HepG2 (cell line): ENCODE data around the gene NEU4. TPM values are rescaled to one million over a fixed set of nuclear protein-coding genes. Genes with fewer than 3 reads are reported as not detected.
A peak's percentile ranks its signal among the peaks of the same experiment; 100 is the strongest.

Experiments used
- ATAC-seq: fragments of 200-7000 bp; cut with Tn5 transposase; 3 replicates; pipeline ENCODE4 v1.9.1; 2020; ENCODE audit warnings: mild to moderate bottlenecking, moderate library complexity
- BruUV-seq: library from RNA; stranded (reverse); fragments of 400-500 nt; replicated peaks from 2 replicates; lab custom pipeline; 2021; lab: Mats Ljungman, UMichigan
- CTCF ChIA-PET: fragments of 300-600 bp; formaldehyde crosslinking; extraction: SDS; loops from one replicate; lab custom pipeline; 2021; ENCODE audit warnings: low total read pairs, inconsistent platforms, low intra/inter-chr PET ratio; lab: Yijun Ruan, JAX
- POLR2A ChIA-PET: fragments of 350-600 bp; sonication (Branson Sonifier 250); formaldehyde crosslinking; loops from one replicate; lab custom pipeline; 2020; ENCODE audit warnings: antibody characterized with exemption, inconsistent platforms; lab: Yijun Ruan, JAX
- DNase-seq: peaks from one replicate; pipeline ENCODE4 v3.0.0-alpha.2; 2015; ENCODE audit warnings: low spot score
- FAIRE-seq: peaks from 3 replicates; lab custom pipeline; 2011; peaks lifted over from hg19 to GRCh38; lab: Jason Lieb, UNC
- H2AFZ ChIP-seq: one replicate; pipeline ENCODE4 v1.6.1; 2011; ENCODE audit warnings: low read length, inconsistent platforms
- H3K27ac ChIP-seq: fragments of 300-600 bp; 3 replicates; pipeline ENCODE4 v1.8.0; 2011; ENCODE audit warnings: mixed run types, mild to moderate bottlenecking, mixed read lengths, low read length, inconsistent platforms; ENCODE audit not compliant: insufficient read depth; ENCODE audit errors: extremely low read length
- H3K27me3 ChIP-seq, 2 experiments: fragments of 200-600 bp in 1 of 2; 2 replicates in 1 of 2; 3 replicates in 1 of 2; pipeline versions ENCODE4 v1.6.0 to v1.8.0; 2011; ENCODE audit warnings: low read length in 2 of 2, mild to moderate bottlenecking in 2 of 2, moderate library complexity in 2 of 2, inconsistent platforms in 1 of 2; ENCODE audit not compliant: insufficient read depth in 2 of 2, control insufficient read depth in 1 of 2
- H3K36me3 ChIP-seq, 2 experiments: fragments of 200-600 bp in 1 of 2; replicated peaks in 1 of 2; 2 replicates in 1 of 2; 3 replicates in 1 of 2; pipeline versions ENCODE4 v1.5.1 to v1.8.0; 2011; ENCODE audit warnings: low read length in 2 of 2, inconsistent platforms in 1 of 2; ENCODE audit not compliant: insufficient read depth in 2 of 2, control insufficient read depth in 1 of 2
- H3K4me1 ChIP-seq: 2 replicates; pipeline ENCODE4 v1.5.1; 2012; ENCODE audit warnings: low read length, inconsistent platforms; ENCODE audit not compliant: insufficient read depth
- H3K4me2 ChIP-seq: 2 replicates; pipeline ENCODE4 v1.6.0; 2011; ENCODE audit warnings: low read depth, low read length, inconsistent platforms
- H3K4me3 ChIP-seq, 3 experiments: fragments of 200-600 bp in 1 of 3; sonication (generic), shearing (Covaris generic) in 1 of 3; replicated peaks in 1 of 3; 2 replicates each; pipeline ENCODE4 v1.5.1; 2011 to 2016; ENCODE audit warnings: low read length in 3 of 3, inconsistent platforms in 2 of 3, low read depth in 2 of 3, mild to moderate bottlenecking in 2 of 3, control low read depth in 1 of 3, mixed read lengths in 1 of 3; ENCODE audit not compliant: insufficient read depth in 1 of 3
- H3K79me2 ChIP-seq: one replicate; pipeline ENCODE4 v1.6.1; 2011; ENCODE audit warnings: low read length, inconsistent platforms; ENCODE audit not compliant: insufficient read depth
- H3K9ac ChIP-seq: 2 replicates; pipeline ENCODE4 v1.6.0; 2011; ENCODE audit warnings: mild to moderate bottlenecking, low read depth, low read length, inconsistent platforms; ENCODE audit not compliant: insufficient read depth
- H3K9me3 ChIP-seq: 2 replicates; pipeline ENCODE4 v1.5.1; 2012; ENCODE audit warnings: mild to moderate bottlenecking, low read length
- H4K20me1 ChIP-seq: 2 replicates; pipeline ENCODE4 v1.6.0; 2011; ENCODE audit warnings: inconsistent platforms, mild to moderate bottlenecking, low read length, moderate library complexity; ENCODE audit not compliant: insufficient read depth
- ISX ChIP-seq: sonication (generic); formaldehyde crosslinking; conservative IDR thresholded peaks from 2 replicates; pipeline ENCODE4 v1.5.0; 2020; ENCODE audit warnings: missing genetic modification reagents
- MXD1 ChIP-seq: sonication (generic); formaldehyde crosslinking; IDR thresholded peaks from 2 replicates; pipeline ENCODE4 v1.4.0; 2020; ENCODE audit warnings: mild to moderate bottlenecking, missing genetic modification reagents
- MYPOP ChIP-seq: sonication (generic); formaldehyde crosslinking; IDR thresholded peaks from 2 replicates; pipeline ENCODE4 v1.8.1; 2023; ENCODE audit warnings: mild to moderate bottlenecking, moderate library complexity, missing genetic modification reagents
- ZFP36 ChIP-seq: fragments of 150-350 bp; IDR thresholded peaks from 2 replicates; pipeline ENCODE4 v1.6.1; 2018; ENCODE audit warnings: borderline replicate concordance, low read length, low read depth; ENCODE audit not compliant: partially characterized antibody
- ZNF24 ChIP-seq: fragments of 450-650 bp; IDR thresholded peaks from 2 replicates; pipeline ENCODE4 v1.6.1; 2017; ENCODE audit warnings: antibody characterized with exemption, mild to moderate bottlenecking
- ZSCAN25 ChIP-seq: sonication (generic); formaldehyde crosslinking; IDR thresholded peaks from 2 replicates; pipeline ENCODE4 v1.8.0; 2022; ENCODE audit warnings: mild to moderate bottlenecking, missing genetic modification reagents
- WGBS: methylation state at CpG from one replicate; pipeline ENCODE4 v1.1.6; 2017; ENCODE audit warnings: low lambda C conversion rate; 5-methylcytosine and 5-hydroxymethylcytosine counted together
- in situ Hi-C: cut with HindIII; loops from 2 replicates; pipeline ENCODE4 v1.10.0; 2017; ENCODE audit warnings: low pct_unique_long_range_greater_than_20kb; ENCODE audit not compliant: extremely low pct_ligation_motif_present
- intact Hi-C: fragments of 100-400 bp; cut with micrococcal nuclease; formaldehyde crosslinking; loops from one replicate; pipeline ENCODE4 v1.10.0; 2022; ENCODE audit not compliant: unreplicated experiment
- polyA plus RNA-seq, 8 experiments: library from polyadenylated mRNA; depleted of rRNA in 3 of 8; stranded (reverse) in 7 of 8; unstranded in 1 of 8; fragments of >200 nt; fragmentation: Illumina TruSeq in 4 of 8; extraction: Trizol in 4 of 8; gene quantifications; 2 replicates each; pipeline versions ENCODE4 v1.2.1 to v1.2.3, GENCODE V29; 2011 to 2016; ENCODE audit warnings: low read depth in 4 of 8, missing spikeins in 1 of 8, mixed read lengths in 1 of 8; ENCODE audit not compliant: insufficient read depth in 1 of 8
- total RNA-seq, 5 experiments: library from RNA; depleted of rRNA; stranded (reverse); fragments of >200 nt; fragmentation: Illumina TruSeq; extraction: Trizol; gene quantifications; 2 replicates each; pipeline ENCODE4 v1.2.3, GENCODE V29; 2016; ENCODE audit warnings: low read depth in 1 of 5

NEU4 gene
- total and polyA plus RNA-seq, 2 of the 13 experiments (the other 11 are each of a cell fraction or from before 2014, with no cell fraction given), result 53.5 to 107 TPM

- no peak overlapping the region for H2AFZ ChIP-seq
- in situ Hi-C loops (no loop called here), intact Hi-C loops (no loop called here)
- no peaks in the 10 kb centered on the region for H4K20me1 ChIP-seq
- H3K4me3 ChIP-seq, result no peak overlapping the region
- DNase-seq (no peak), FAIRE-seq (no peak), ATAC-seq (no peak)
- TF ChIP-seq ZNF24 (no peak), MYPOP (CRISPR knock-in tag) (no peak), MXD1 (no peak), ISX (CRISPR knock-in tag) (no peak), ZSCAN25 (CRISPR knock-in tag) (0 out of 2 replicates have a peak, but pooled peaks have one; percentile 43), ZFP36 (peak; percentile 22)
- 54% methylated on average over 15 of the region's 18 CpGs for WGBS
- H3K4me2 ChIP-seq, result no peak overlapping the region
- ChIA-PET POLR2A (interaction anchor here (1.6 kb wide), 1 partner anchor 47 kb away, joined by 3 read pairs; the partner anchor contains the start of gene NEU4), CTCF (no interaction called here)
- H3K36me3 ChIP-seq, result no peaks in the 10 kb centered on the region
- no TSS peak for BruUV-seq
- H3K79me2 ChIP-seq, result no peaks in the 10 kb centered on the region
- H3K9ac ChIP-seq, result no peak overlapping the region
- no peak overlapping the region for H3K27ac ChIP-seq
- H3K4me1 ChIP-seq, result peaks cover 19% of the 10 kb centered on the region
- no peaks in the 10 kb centered on the region for H3K9me3 ChIP-seq
- H3K27me3 ChIP-seq, result peaks cover 37 to 89% of the 10 kb centered on the region in 2 experiments; a peak in 4 of 5 replicates
Measured at GRCh38 chr2:241855245-241855887, 46.4 kb downstream of the NEU4 start.
